ENCODE measurements around the gene SLC6A11.

DNA sequence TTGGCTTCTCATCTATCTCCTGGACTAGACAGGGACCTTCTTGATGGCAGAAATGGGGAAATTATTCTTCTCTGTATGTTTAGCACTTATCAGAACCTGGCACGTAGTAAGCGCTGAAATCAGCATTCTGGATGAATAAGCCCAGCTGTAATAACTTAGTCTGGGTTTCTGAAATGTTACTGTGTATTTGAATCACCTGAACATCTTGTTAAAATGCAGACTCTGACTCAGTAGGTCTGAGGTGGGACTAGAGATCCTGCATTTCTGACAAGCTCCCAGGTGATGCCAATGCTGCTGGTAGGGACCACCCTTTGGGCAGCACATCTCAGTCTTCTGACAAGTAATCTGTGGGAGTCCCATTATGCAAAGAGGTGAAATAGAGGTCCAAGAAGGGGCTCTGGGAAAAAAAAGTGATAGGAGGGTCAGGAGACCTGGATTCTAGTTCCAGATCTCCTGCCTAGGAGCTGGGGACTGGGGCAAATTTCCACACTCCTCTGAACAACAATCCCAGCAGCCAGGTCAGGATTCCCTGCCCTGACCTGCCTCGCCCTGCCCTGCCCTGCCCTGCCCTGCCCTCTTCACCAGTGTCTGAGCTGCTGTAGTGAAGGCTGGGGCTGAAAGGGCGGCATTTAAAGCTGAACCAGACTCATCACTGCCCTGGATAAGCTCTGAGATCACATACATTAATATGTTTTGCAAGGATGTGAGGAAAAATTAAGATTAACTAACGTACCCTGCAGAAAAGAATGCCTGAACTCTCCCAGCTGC lies 17.2 kb upstream of the SLC6A11 start:
- TF ChIP-seq CTCF (IDR thresholded peaks at IDR 0.05) (no peak), POLR2A (IDR thresholded peaks at IDR 0.05) (no peak)
